Bone marrow (tissue), 2 donors: Measurements from ENCODE around the gene CPSF4.

Source experiments
- DNase-seq, 2 donors: peaks; one replicate each; lab custom pipeline; 2025; lab: John Stamatoyannopoulos, UW

The CPSF4 gene

GRCh38 chr7:99448855-99449254 lies 10.1 kb downstream of the CPSF4 start:
- DNase-seq: no peak

- DNase-seq: no peak
These were observed 10.6 kb downstream of the CPSF4 start for GRCh38 chr7:99449326-99449725.

- no peak for DNase-seq
These were observed 13.2 kb downstream of the CPSF4 start for GRCh38 chr7:99451936-99452335.

GRCh38 chr7:99452541-99452940 lies 13.8 kb downstream of the CPSF4 start:
- DNase-seq: no peak

GRCh38 chr7:99453105-99453504 lies 14.4 kb downstream of the CPSF4 start:
- DNase-seq: no peak

GRCh38 chr7:99455874-99456273 lies 17.1 kb downstream of the CPSF4 start:
- no peak for DNase-seq

GRCh38 chr7:99456288-99456687 lies 17.5 kb downstream of the CPSF4 start:
- no peak for DNase-seq

- no peak for DNase-seq
These were observed 18.4 kb downstream of the CPSF4 start for GRCh38 chr7:99457050-99457649.

- DNase-seq: no peak
These were observed 19.1 kb downstream of the CPSF4 start for GRCh38 chr7:99457650-99458493.

- DNase-seq: no peak
These were observed 20.3 kb downstream of the CPSF4 start for GRCh38 chr7:99459087-99459486.

GRCh38 chr7:99460651-99461050 lies 21.9 kb downstream of the CPSF4 start:
- no peak for DNase-seq

GRCh38 chr7:99461221-99461620 lies 22.5 kb downstream of the CPSF4 start:
- DNase-seq: no peak

GRCh38 chr7:99465421-99465768 lies 26.7 kb downstream of the CPSF4 start:
- DNase-seq: no peak

GRCh38 chr7:99468336-99468918 lies 29.7 kb downstream of the CPSF4 start:
- DNase-seq: no peak

- DNase-seq: no peak
These were observed 30.8 kb downstream of the CPSF4 start for GRCh38 chr7:99469381-99470065.

- peak; percentile 70 to 91 for DNase-seq
These were observed 34.0 kb downstream of the CPSF4 start, which contains the start of gene ZNF789 for GRCh38 chr7:99472561-99473314. TSS of gene ZNF789 (plus strand) at chr7:99472890. CDS start at chr7:99476457, 3,567 bp downstream.

GRCh38 chr7:99473315-99473596 lies 34.5 kb downstream of the CPSF4 start:
- peak in 1 of 2 donors; percentile 49 for DNase-seq

GRCh38 chr7:99476107-99476506 lies 37.4 kb downstream of the CPSF4 start:
- DNase-seq: no peak

- DNase-seq: no peak
These were observed 40.0 kb downstream of the CPSF4 start for GRCh38 chr7:99478464-99479440.

- no peak for DNase-seq
These were observed 46.4 kb downstream of the CPSF4 start for GRCh38 chr7:99485094-99485493.

- DNase-seq: no peak
These were observed 50.5 kb downstream of the CPSF4 start for GRCh38 chr7:99489235-99489634.
